GM12878 (cell line): ENCODE data around the gene TRIM22. TPM values are rescaled to one million over a fixed set of nuclear protein-coding genes. Genes with fewer than 3 reads are reported as not detected.

Experiments
- ASH2L ChIP-seq: fragments of 300-600, 200-600 bp; sonication (generic); IDR thresholded peaks from 2 replicates; pipeline ENCODE4 v1.6.1; 2017; ENCODE audit warnings: low read depth, mild to moderate bottlenecking, borderline replicate concordance
- CBX3 ChIP-seq: fragments of 200-600 bp; sonication (generic); IDR thresholded peaks from 2 replicates; pipeline ENCODE4 v1.6.1; 2016; ENCODE audit warnings: low read depth, borderline replicate concordance
- CEBPB ChIP-seq, 2 experiments: fragments of 150-350 bp in 1 of 2; IDR thresholded peaks; 2 replicates each; pipeline ENCODE4 v1.6.1; 2012 to 2014; ENCODE audit warnings: low read depth in 2 of 2, low read length in 2 of 2, borderline replicate concordance in 1 of 2, inconsistent platforms in 1 of 2
- CUX1 ChIP-seq: IDR thresholded peaks from 2 replicates; pipeline ENCODE4 v1.6.1; 2012; ENCODE audit warnings: improper control_type of control experiment, low read depth, low read length; ENCODE audit not compliant: insufficient replicate concordance
- E2F4 ChIP-seq: IDR thresholded peaks from 2 replicates; pipeline ENCODE4 v1.6.1; 2012; ENCODE audit warnings: low read depth, low read length, improper control_type of control experiment
- KDM1A ChIP-seq: fragments of 200-600 bp; sonication (generic); IDR thresholded peaks from 2 replicates; pipeline ENCODE4 v1.6.1; 2016; ENCODE audit warnings: borderline replicate concordance
- MEF2B ChIP-seq: fragments of 450-650 bp; IDR thresholded peaks from 2 replicates; pipeline ENCODE4 v1.6.1; 2018; ENCODE audit warnings: mild to moderate bottlenecking, moderate library complexity; ENCODE audit not compliant: partially characterized antibody, poor library complexity, severe bottlenecking
- NKRF ChIP-seq: fragments of 450-650 bp; conservative IDR thresholded peaks from 2 replicates; pipeline ENCODE4 v1.6.1; 2017; ENCODE audit warnings: mild to moderate bottlenecking, moderate library complexity
- SREBF1 ChIP-seq: IDR thresholded peaks from 2 replicates; pipeline ENCODE4 v1.6.1; 2012; ENCODE audit warnings: mild to moderate bottlenecking, low read length
- YBX1 ChIP-seq: fragments of 450-650 bp; IDR thresholded peaks from 2 replicates; pipeline ENCODE4 v1.6.1; 2016; ENCODE audit warnings: antibody characterized with exemption
- ZBTB11 ChIP-seq: fragments of 450-650 bp; formaldehyde crosslinking; IDR thresholded peaks from 2 replicates; pipeline ENCODE4 v1.5.0; 2022; ENCODE audit warnings: mild to moderate bottlenecking, missing genetic modification characterization
- ZNF274 ChIP-seq: IDR thresholded peaks from one replicate; pipeline ENCODE4 v1.8.0; 2011; ENCODE audit not compliant: insufficient read length, insufficient read depth
- ZNF687 ChIP-seq: fragments of 450-650 bp; IDR thresholded peaks from 2 replicates; pipeline ENCODE4 v1.6.1; 2017; ENCODE audit warnings: mild to moderate bottlenecking, moderate library complexity
- ZZZ3 ChIP-seq: IDR thresholded peaks from 2 replicates; pipeline ENCODE4 v1.6.1; 2011; ENCODE audit warnings: low read depth; ENCODE audit not compliant: control insufficient read depth, insufficient read length
- polyA plus RNA-seq, 11 experiments: library from polyadenylated mRNA; depleted of rRNA in 4 of 11; unstranded in 6 of 11; stranded (reverse) in 5 of 11; fragments of >200 nt; fragmentation: Nextera tagmentation in 4 of 11; fragmentation: Illumina TruSeq in 1 of 11; extraction: Ambion mirVana in 4 of 11; extraction: Trizol in 1 of 11; gene quantifications; 1 replicate in 1 of 11; 2 replicates in 10 of 11; pipeline versions ENCODE4 v1.2.1 to v1.2.3, GENCODE V29; 2011 to 2016; ENCODE audit warnings: inconsistent platforms in 2 of 11, missing spikeins in 2 of 11, low read depth in 1 of 11
- total RNA-seq, 4 experiments: library from RNA; depleted of rRNA in 3 of 4; stranded (reverse); fragments of >200 nt in 3 of 4; fragmentation: Illumina TruSeq in 1 of 4; extraction: Trizol in 1 of 4; gene quantifications; 2 replicates each; pipeline versions ENCODE4 v1.2.1 to v1.2.3, GENCODE V29; 2013 to 2021

Gene TRIM22
- total and polyA plus RNA-seq, 10 of the 15 experiments (the other 5 are each of a cell fraction or from before 2014, with no cell fraction given), result 116 to 485 (median 204) TPM

- TF ChIP-seq ZNF687 (no peak), NKRF (no peak), ZZZ3 (no peak), ZNF274 (no peak), SREBF1 (no peak), CBX3 (no peak), CEBPB (IDR thresholded peaks at IDR 0.05; ENCODE audit: borderline replicate concordance in 1 of 2, low read depth in 2 of 2, low read length in 2 of 2) (no peak), KDM1A (no peak), E2F4 (no peak), ZBTB11 (CRISPR knock-in tag) (no peak), YBX1 (no peak), MEF2B (peak; percentile 84), CUX1 (no peak), ASH2L (no peak)
Measured at GRCh38 chr11:5689551-5689983, at the start of gene TRIM22 (continued).
